T-helper 1 cell treated with Interleukin-12 subunit alpha and Interleukin-12 subunit beta and Interleukin-4 antibody, amounts not matched to agents 30 μg/mL and 1 μg/mL, for 36 hours (primary cell): ENCODE data around the gene PLA2G4E.

Source experiments
- H3K27ac Mint-ChIP-seq: one replicate; pipeline ENCODE4 v1.8.0; 2021; ENCODE audit warnings: mild to moderate bottlenecking, mixed read lengths
- H3K27me3 Mint-ChIP-seq: one replicate; pipeline ENCODE4 v1.8.0; 2021; ENCODE audit warnings: low read depth, mixed read lengths
- H3K36me3 Mint-ChIP-seq: one replicate; pipeline ENCODE4 v1.8.0; 2021; ENCODE audit warnings: low read depth, mixed read lengths
- H3K4me1 Mint-ChIP-seq: one replicate; pipeline ENCODE4 v1.8.0; 2021; ENCODE audit warnings: low read depth, mixed read lengths
- H3K4me3 Mint-ChIP-seq: one replicate; pipeline ENCODE4 v1.8.0; 2021; ENCODE audit warnings: mild to moderate bottlenecking, moderate library complexity, mixed read lengths
- H3K9me3 Mint-ChIP-seq: one replicate; pipeline ENCODE4 v1.8.0; 2021; ENCODE audit warnings: mixed read lengths

The PLA2G4E gene

DNA sequence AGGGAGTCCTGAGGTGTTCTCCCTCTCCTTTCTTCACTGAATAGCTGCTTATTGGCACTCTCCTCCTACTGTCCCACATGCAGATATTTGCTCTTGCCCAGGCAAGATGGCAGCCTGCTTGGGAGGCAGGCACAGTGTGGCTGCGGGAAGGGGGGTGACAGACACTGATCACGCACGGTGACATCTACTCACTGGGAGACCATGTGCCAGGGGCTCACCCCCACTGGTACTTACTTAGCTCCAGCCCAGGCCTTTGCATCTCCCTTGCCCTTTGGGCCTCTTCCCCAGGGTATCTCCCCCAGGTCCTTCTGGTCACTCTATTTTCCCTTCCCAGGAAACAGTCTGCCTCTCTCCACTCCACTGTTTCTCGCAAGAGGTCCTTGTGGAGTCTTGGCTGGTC is 6.4 kb downstream of the PLA2G4E start:
- H3K4me3 Mint-ChIP-seq = no peak overlapping the region
- H3K9me3 Mint-ChIP-seq = no peaks in the 10 kb centered on the region
- H3K4me1 Mint-ChIP-seq = peaks cover 20% of the 10 kb centered on the region
- H3K27ac Mint-ChIP-seq = no peak overlapping the region
- no peaks in the 10 kb centered on the region for H3K36me3 Mint-ChIP-seq
- peaks cover 7% of the 10 kb centered on the region for H3K27me3 Mint-ChIP-seq

DNA sequence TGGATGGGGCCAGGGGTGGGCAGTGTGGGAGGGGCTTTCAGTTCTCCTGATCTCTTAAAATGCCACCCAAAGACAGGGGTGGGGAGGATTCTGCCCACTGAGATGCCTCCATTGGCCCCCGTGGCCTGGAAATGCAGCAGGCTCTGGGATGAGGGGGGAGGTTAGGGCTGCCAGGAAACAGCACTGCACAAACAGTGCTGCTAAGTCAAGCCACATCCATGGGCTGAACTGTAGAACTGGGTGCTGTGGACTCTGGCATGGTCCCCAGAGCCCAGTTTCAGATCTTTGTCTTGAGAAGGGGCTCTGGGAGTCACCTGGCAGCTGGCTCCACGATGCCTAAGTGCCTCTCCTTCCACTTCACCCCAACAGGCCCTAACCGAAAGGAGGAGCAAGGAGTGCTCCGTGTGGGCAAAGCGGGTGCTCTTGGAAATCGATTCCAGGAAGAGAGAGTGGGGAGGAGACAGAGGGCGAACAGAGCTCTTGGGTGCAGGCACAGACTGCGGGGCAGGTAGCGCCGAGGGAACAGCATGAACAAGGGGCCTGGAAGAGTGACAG is 7.8 kb downstream of the PLA2G4E start:
- no peak overlapping the region for H3K4me3 Mint-ChIP-seq
- H3K27me3 Mint-ChIP-seq = peaks cover 7% of the 10 kb centered on the region
- H3K27ac Mint-ChIP-seq = no peak overlapping the region
- H3K36me3 Mint-ChIP-seq = no peaks in the 10 kb centered on the region
- H3K4me1 Mint-ChIP-seq = peaks cover 20% of the 10 kb centered on the region
- H3K9me3 Mint-ChIP-seq = no peaks in the 10 kb centered on the region

DNA sequence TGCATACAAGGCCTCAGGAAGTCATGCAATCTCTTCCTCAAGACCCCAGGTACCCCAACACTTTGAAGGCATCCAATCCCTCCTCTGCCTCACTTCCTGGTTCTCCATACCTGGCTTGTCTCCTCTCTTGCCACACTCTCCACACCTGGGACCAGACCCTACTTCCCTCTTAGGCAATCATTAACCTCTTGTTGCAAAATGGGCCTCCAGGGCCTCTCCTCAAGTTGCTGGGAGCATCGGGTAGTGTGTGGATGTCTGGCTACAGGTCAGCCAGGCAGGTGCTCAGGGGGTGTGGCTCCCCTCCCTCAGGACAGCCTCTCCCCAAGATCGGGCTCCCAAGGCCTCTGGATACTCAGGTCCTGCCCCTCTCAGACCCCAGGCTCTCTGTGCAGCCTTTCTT is 8.6 kb downstream of the PLA2G4E start:
- peaks cover 20% of the 10 kb centered on the region for H3K4me1 Mint-ChIP-seq
- H3K27ac Mint-ChIP-seq = peak overlapping the region; percentile 50
- H3K4me3 Mint-ChIP-seq = no peak overlapping the region
- H3K9me3 Mint-ChIP-seq = no peaks in the 10 kb centered on the region
- H3K27me3 Mint-ChIP-seq = peaks cover 6% of the 10 kb centered on the region
- H3K36me3 Mint-ChIP-seq = no peaks in the 10 kb centered on the region

DNA sequence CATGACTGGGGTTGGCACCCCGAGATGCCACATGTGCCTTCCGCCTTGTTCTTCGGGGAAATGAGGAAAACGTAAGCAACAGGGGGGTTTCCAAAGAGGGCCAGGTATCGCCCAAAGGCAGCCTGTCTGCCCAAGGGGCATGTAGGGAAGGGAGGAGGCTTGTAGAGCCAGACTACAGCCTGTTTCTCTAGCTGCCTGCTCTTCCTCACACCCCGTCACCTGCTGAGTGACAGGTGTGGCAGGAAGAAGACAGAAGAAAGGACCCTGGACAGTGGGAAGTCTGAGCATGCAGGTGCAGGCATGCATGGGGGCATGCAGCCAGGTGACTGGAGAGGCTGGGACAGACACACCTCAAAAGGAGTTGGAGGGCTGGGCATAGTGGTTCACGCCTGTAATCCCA is 9.8 kb downstream of the PLA2G4E start:
- Mint-ChIP-seq H3K9me3 (no peaks in the 10 kb centered on the region), H3K27ac (peak overlapping the region; percentile 72), H3K36me3 (no peaks in the 10 kb centered on the region), H3K27me3 (no peaks in the 10 kb centered on the region), H3K4me3 (no peak overlapping the region), H3K4me1 (peaks cover 20% of the 10 kb centered on the region)

DNA sequence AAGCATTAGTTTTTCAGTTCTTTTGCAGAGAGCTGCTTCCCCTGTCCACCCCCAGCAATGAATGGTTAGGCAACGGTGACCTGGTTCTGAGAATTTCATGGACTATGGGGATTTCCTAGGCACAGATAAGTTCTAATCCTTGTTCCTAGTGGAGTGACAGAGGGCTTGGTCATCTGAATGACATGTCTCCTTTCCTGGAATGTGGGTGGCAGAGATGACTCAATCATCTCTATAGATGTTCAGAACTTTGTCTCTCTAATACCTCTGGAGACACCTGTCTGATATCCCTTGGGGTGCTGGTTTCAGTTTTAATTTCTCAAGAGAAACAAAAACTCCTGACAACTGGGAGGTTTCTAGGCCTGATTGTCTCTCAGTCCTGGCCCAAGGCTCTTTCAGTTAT is 10.4 kb downstream of the PLA2G4E start:
- H3K27me3 Mint-ChIP-seq = no peaks in the 10 kb centered on the region
- H3K36me3 Mint-ChIP-seq = no peaks in the 10 kb centered on the region
- no peak overlapping the region for H3K4me3 Mint-ChIP-seq
- H3K9me3 Mint-ChIP-seq = no peaks in the 10 kb centered on the region
- H3K4me1 Mint-ChIP-seq = peaks cover 20% of the 10 kb centered on the region
- H3K27ac Mint-ChIP-seq = peak overlapping the region; percentile 72

DNA sequence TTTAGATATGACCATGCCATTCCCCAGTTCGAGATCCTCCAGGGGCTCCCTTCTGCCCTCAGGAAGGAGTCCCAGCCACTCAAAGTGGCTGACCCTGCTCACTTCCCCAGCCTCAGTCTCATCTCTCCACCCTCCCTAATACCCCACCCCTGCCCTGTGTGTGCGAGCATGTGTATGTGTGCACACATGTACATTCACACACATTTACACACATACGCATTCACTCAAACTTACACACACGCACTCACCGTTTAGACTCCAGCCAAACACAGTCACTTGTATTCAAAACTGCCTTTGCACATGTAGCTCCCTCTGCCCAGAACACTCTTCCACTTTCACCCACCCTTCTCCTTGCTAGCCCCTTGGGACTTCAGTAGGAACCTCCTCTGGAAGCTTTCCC is 11.4 kb downstream of the PLA2G4E start:
- H3K36me3 Mint-ChIP-seq = no peaks in the 10 kb centered on the region
- H3K4me3 Mint-ChIP-seq = no peak overlapping the region
- H3K27me3 Mint-ChIP-seq = no peaks in the 10 kb centered on the region
- peak overlapping the region; percentile 34 for H3K27ac Mint-ChIP-seq
- no peaks in the 10 kb centered on the region for H3K9me3 Mint-ChIP-seq
- peaks cover 20% of the 10 kb centered on the region for H3K4me1 Mint-ChIP-seq

DNA sequence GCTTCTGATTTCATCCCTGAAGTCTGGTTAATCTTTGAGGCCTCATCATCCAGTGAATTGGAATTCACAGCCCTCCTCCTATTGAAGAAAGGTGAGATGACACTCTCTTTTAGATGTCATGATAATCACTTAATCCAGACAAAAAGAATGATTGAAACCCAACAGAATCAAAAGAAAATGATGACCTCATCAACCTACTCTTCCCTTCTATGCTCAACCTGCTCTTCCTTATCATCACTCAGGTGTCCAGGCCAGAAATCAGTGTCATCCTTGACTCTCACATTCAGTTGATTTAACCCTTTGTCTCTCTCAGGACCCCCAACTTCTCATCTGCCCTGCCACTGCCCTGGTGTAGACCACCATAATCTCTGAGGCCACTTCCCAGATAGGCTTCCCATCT is 11.8 kb downstream of the PLA2G4E start:
- Mint-ChIP-seq H3K9me3 (no peaks in the 10 kb centered on the region), H3K27ac (peak overlapping the region; percentile 2)

DNA sequence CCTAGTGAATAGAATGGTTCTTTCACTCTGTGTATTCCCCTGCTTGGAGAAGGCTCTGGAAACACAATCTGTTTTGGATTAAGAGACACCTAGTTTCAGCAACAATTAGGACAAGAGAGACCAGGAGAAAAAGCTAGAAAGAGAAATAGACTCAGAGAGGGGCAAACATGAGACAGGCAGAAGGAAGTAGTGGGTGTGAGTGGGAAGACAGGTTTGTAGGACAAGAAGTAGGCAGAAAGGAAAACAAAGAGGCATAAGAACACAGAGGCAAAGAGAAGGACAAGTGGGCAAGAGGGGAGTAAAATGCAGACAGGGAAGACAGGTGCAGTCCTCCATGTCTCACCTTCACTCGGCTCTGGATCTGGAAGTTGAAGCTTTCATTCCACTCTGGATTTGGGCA is 13.5 kb downstream of the PLA2G4E start:
- Mint-ChIP-seq H3K27ac (no peak overlapping the region), H3K9me3 (no peaks in the 10 kb centered on the region), H3K27me3 (no peaks in the 10 kb centered on the region), H3K4me3 (no peak overlapping the region), H3K4me1 (peaks cover 17% of the 10 kb centered on the region), H3K36me3 (no peaks in the 10 kb centered on the region)

More for the DNA sequence above, 11.8 kb downstream of the PLA2G4E start:
- H3K36me3 Mint-ChIP-seq = no peaks in the 10 kb centered on the region
- H3K27me3 Mint-ChIP-seq = no peaks in the 10 kb centered on the region
- no peak overlapping the region for H3K4me3 Mint-ChIP-seq
- H3K4me1 Mint-ChIP-seq = peaks cover 20% of the 10 kb centered on the region

DNA sequence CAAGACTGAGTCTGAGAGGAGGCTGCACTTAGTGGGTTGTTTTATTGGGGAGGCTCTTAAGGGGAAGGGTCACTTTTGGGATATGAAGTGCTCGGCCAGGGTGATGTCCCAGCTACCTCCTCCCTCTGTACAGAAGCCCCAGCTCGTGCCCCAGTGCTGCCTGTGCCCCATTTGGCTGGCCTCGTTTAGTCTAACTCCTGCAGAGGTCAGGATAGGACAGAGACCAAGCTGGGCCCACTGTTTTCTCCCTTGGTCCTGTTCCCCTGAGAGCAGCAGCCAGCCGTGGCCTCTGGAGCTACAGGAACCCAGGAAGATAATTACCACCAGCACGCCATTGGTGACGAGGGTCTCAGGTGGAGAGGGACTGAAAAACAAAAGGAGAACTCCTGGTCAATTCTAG is 18.5 kb downstream of the PLA2G4E start:
- Mint-ChIP-seq H3K27me3 (no peaks in the 10 kb centered on the region), H3K9me3 (no peaks in the 10 kb centered on the region), H3K27ac (no peak overlapping the region), H3K4me1 (no peaks in the 10 kb centered on the region), H3K36me3 (no peaks in the 10 kb centered on the region), H3K4me3 (no peak overlapping the region)

DNA sequence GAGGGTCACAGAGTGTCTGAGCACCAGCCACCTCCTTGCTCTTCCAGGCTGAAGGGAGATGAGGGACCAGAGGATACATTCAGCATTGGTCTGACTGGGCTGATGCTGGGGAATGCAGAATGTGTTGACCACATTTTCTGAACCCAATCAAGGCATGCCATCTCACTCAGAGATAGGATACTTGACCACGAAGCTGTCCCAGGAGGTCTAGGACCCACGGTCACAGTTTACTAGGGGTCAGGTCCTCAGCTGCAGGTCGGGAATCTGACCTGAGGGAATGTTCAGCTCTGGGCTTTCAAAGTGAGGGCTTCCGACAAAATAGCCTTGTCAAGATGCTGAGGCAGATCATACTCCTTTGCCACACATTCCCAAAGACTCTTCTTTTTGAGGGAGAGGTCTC is 19.6 kb downstream of the PLA2G4E start:
- H3K36me3 Mint-ChIP-seq = no peaks in the 10 kb centered on the region
- no peak overlapping the region for H3K27ac Mint-ChIP-seq
- no peak overlapping the region for H3K4me3 Mint-ChIP-seq
- no peaks in the 10 kb centered on the region for H3K9me3 Mint-ChIP-seq
- H3K27me3 Mint-ChIP-seq = no peaks in the 10 kb centered on the region
- no peaks in the 10 kb centered on the region for H3K4me1 Mint-ChIP-seq

DNA sequence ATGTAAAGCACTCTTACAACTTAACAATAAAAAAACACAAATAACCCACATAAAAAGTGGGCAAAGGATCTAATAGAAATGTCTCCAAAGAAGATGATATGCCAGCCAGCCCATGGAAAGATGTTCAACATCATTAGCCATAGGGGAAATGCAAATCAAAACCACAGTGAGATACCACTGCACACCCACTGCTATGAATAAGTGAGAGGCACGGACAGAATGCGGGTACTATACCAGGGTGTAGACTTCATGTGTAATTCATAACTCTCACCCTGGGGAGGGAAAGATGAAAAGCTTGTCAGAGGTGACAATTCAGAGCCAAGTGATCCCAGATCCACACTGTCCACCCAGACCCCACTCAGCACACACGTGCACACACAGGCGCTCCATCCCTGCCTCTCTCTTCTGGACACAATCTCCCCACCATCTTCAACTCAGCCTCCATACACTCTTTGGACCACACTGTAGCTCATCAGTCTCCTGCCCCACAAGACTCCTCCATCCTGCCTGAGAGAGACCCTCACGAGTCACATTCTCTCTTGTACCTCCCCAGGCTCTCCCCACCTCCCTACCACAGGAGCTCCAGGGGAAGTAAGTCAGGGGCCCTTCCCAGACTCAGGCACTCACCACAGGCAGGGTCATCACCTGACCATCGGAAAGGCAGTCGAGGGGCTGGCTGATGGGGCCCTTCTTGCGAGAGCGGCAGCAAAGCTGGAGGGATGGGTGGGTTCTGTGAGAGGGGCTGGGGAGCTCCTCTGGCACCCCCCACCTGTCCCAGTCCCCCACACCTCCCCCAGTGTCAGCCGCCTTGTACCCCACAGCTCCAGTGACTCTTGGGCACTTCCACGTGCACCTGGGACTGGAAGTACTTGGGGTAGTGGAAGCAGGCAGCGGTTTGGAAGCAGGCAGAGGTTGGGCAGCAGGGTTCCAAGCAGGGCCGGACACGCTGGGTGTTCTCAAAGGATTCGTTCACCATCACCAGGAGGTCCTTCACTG is 21.3 kb downstream of the PLA2G4E start:
- Mint-ChIP-seq H3K36me3 (no peaks in the 10 kb centered on the region), H3K9me3 (no peaks in the 10 kb centered on the region), H3K4me3 (no peak overlapping the region), H3K27me3 (no peaks in the 10 kb centered on the region), H3K4me1 (no peaks in the 10 kb centered on the region), H3K27ac (no peak overlapping the region)

DNA sequence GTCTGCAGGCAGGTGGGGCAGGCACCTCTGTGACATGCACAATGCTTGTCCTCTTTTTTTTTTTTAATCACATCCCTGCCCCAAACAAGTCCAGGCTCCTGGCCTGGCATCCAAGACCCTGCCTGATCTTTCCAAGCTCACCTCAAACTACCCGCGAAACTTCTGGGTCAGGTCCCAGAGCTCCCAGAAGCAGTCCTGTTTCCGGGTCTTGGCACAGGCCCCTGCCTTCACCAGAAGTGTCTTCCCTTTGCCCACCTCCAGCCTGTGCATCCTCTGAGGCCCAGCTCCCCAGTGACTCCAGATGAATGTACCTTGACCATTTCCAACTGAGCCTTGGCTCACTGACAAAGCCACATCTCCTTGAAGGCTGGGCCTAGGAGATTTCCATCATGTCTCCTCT is 23.0 kb downstream of the PLA2G4E start:
- Mint-ChIP-seq H3K9me3 (no peaks in the 10 kb centered on the region), H3K36me3 (no peaks in the 10 kb centered on the region), H3K27me3 (no peaks in the 10 kb centered on the region), H3K27ac (no peak overlapping the region), H3K4me3 (no peak overlapping the region), H3K4me1 (no peaks in the 10 kb centered on the region)

DNA sequence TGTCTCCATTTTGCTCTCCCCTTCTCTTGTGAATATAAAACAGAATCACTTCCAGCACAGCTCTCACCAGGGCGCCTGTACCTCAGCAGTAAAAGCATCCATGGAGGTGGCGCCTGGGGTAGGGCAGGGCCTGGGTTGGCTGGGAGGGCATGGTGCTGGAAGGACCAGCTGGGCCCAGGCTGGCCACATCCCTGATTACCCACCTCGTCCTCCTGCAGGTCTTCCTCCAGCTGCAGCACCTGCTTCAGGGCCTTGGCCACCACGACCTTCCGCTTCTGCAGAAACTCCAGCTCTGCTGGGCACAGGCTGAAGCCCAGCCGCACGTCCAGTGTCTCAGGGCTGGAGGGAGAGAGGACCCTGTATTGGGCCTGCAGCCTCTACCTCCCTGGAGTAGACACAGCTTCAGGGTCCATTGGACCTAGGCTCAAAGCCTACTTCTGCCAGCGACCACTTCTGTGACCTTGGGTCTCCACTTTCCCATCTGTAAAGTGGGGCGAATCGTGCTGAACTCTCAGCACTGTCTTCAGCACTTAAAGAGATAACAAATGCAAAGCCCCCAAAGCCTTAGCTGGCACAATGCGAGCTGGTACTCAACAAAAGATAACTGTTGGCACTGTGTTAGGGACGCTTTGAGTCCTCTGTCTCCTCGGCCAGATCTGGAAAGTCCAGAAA is 23.8 kb downstream of the PLA2G4E start:
- H3K4me3 Mint-ChIP-seq = no peak overlapping the region
- no peaks in the 10 kb centered on the region for H3K36me3 Mint-ChIP-seq
- H3K4me1 Mint-ChIP-seq = no peaks in the 10 kb centered on the region
- no peaks in the 10 kb centered on the region for H3K9me3 Mint-ChIP-seq
- no peak overlapping the region for H3K27ac Mint-ChIP-seq
- H3K27me3 Mint-ChIP-seq = no peaks in the 10 kb centered on the region

DNA sequence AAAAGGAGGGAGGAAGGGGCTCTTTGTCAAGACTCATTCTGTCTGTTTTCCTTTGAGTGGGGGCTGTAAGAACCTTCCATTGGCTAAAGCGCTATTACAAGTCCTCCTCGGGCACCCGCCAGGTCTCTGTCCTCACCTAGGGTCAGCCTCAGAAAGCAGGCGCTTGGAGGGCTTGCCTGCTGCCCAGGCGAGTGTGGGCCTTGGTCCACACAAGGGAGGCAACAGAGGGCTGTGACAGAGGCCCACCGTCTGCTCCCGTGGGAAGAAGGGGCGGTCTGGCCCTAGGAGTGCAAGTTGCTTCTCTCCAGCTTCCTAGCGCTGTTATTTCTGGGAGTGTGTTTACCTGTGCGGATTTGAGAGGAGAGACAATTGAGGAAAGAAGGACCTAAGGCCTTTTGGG is 24.5 kb downstream of the PLA2G4E start:
- H3K9me3 Mint-ChIP-seq = no peaks in the 10 kb centered on the region
- H3K4me3 Mint-ChIP-seq = no peak overlapping the region
- H3K27ac Mint-ChIP-seq = no peak overlapping the region
- H3K36me3 Mint-ChIP-seq = no peaks in the 10 kb centered on the region
- no peaks in the 10 kb centered on the region for H3K27me3 Mint-ChIP-seq
- no peaks in the 10 kb centered on the region for H3K4me1 Mint-ChIP-seq

DNA sequence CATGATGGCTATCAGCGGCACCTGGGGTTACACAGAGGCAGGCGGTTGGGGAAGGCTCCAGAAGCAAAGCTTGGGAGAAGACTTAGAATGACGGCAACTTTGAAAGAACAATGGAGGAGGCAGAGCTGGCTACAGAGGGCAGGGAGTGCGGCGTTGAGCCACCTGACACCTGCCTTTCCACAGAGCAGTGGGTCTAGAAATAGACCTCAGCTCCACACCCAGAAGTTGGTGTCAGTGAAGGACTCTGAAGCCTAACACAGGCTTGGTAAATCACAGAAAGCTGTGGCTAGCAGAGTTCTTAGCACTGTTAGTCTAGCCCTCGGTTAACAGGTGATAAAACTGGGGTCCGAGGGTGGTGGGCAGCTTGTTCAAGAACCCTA is 25.4 kb downstream of the PLA2G4E start:
- H3K27me3 Mint-ChIP-seq = no peaks in the 10 kb centered on the region
- no peak overlapping the region for H3K27ac Mint-ChIP-seq
- H3K36me3 Mint-ChIP-seq = no peaks in the 10 kb centered on the region
- H3K9me3 Mint-ChIP-seq = no peaks in the 10 kb centered on the region
- H3K4me3 Mint-ChIP-seq = no peak overlapping the region
- H3K4me1 Mint-ChIP-seq = no peaks in the 10 kb centered on the region
